ENCODE data around the gene OST4. TPM values are rescaled to one million over a fixed set of nuclear protein-coding genes. Genes with fewer than 3 reads are reported as not detected.

The OST4 gene
- total RNA-seq, 2 donors from 2014 or later = 364 to 404 TPM

DNA sequence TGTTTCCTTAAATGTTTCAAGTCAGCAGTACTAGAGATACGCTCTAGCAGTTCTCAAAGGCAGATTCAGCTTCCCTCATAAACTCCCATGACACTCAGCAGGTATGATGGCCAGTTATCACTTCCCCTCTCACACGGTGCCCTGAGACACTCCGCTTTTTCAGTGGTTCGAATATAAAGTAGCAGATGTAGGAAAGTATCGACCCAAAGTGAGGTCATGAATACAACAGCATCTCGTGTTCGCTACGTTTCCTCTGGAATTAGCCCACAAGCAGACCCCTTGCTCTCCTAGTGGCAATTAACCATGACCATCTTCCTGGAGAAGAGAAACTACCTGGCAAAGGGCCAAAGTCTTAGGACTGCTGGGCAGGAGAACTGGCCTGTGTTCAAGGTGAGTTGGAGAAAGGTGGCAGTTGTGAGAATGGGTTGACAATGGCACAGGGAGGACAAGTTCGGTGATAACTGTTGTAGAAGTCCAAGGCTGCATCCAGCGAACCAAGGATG is 29.2 kb downstream of the OST4 start:
- intact Hi-C loops (cut with DNase I) = no loop called here
- ATAC-seq (no peak), DNase-seq (no peak)

DNA sequence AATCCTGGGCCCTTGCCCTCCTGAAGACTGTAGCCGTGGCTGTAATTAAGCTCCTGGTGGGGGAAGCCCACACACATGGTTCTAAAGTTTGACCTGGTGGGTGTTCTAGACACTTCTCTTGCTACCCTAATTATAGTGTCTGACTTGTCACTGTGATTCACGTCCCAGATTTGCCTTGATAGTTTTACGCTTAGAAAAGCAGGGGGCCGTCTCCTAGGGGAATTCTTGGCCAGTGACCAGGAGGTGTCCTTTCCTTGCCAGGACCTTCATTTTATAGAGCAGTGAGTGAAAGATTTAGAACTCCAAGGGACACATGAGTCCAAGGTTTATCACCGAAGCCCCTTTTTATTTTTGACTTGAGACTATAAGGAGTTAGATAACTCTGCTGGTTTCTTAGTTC is 29.7 kb downstream of the OST4 start:
- peak in 1 of 2 donors; percentile 14 for ATAC-seq
- DNase-seq = no peak
- intact Hi-C loops (cut with DNase I) = no loop called here

DNA sequence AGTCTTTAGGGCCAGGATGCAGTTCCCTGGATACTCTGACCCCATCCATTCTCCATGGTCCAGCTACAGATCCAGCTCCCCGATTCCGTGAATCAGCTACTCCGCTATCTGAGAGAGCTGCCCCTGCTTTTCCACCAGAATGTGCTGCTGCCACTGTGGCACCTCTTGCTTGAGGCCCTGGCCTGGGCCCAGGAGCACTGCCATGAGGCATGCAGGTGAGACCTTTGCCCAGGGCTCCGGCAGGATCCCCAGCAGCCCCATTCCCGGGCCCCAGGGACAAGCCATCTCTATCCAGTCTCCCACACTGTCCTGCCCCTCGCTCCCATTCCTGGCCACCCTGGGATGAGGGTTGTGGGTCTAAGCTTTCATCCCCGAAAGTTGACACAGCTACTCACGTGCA is 31.2 kb downstream of the OST4 start:
- DNase-seq (no peak), ATAC-seq (no peak)
- intact Hi-C loops (cut with DNase I) = no loop called here

DNA sequence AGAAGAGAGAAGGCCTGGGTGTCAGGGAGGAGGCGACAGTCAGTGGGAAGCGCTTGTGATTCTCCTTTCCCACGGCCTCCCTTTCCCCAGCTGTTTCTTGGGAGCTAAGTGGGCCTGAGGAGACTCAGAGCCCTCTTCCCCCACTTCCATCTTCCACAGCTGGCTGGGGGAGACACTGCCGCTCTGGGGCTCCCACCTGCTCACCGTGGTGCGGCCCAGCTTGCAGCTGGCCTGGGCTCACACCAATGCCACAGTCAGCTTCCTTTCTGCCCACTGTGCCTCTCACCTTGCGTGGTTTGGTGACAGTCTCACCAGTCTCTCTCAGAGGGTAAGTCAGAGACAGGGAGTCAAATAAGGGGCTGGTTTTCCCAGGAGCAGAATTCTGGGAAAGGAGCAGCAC is 31.6 kb downstream of the OST4 start:
- intact Hi-C loops (cut with DNase I) = loop anchor here (10.0 kb wide), 1 partner anchor 45 kb away; the partner anchor contains the start of gene KHK (in 2 of the 2)
- DNase-seq (no peak), ATAC-seq (no peak)

DNA sequence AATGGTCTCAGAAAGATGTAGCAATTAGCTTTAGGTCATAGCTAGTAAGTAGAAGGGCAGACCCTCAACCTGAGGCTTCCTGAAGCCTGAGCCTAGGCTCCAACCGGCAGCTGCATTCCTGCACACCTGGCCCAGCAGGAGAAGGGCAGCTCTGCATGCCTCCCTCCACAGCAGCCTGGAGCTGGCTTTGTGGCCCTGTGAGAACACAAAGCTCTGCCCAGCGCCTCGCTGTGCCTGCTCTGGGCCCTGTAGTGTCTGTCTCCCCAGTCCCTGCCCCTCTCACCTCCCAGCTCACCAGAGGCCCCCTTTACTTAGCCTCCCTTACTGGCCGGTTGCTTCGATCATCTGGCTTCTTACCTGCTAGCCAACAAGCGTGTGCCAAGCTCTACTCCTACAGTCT is 32.0 kb downstream of the OST4 start:
- DNase-seq (no peak), ATAC-seq (no peak)
- intact Hi-C loops (cut with DNase I) = loop anchor here (10.0 kb wide), 1 partner anchor 45 kb away; the partner anchor contains the start of gene KHK (in 2 of the 2)

DNA sequence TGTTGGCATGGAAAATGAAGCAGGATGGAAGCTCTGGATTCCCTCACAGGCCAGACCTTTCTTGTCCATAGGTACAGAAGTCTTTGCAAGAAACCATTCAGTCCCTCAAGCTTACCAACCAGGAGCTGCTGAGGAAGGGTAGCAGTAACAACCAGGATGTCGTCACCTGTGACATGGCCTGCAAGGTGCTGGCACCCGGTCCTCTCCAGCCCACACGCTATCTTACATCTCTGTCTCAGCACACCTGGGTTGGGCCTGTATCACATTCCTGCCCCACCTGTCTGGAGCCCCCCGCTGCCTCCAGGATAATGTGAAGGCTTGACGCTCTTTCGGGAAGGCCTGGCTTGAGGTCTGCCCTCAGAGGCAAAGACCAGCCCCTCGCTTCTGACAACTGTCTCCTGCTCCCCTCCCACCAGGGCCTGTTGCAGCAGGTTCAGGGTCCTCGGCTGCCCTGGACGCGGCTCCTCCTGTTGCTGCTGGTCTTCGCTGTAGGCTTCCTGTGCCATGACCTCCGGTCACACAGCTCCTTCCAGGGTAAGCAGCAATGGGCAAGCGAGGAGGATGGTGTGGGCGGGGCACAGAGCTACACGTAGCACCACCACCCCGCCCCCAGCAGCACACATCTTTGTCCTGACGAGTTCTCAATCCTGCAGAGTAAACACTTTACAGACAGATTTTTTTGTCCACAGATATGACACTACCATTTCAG is 32.7 kb downstream of the OST4 start:
- DNase-seq (no peak), ATAC-seq (no peak)
- intact Hi-C loops (cut with DNase I) = loop anchor here (10.0 kb wide), 1 partner anchor 46 kb away; the partner anchor contains the start of gene KHK (in 2 of the 2)

DNA sequence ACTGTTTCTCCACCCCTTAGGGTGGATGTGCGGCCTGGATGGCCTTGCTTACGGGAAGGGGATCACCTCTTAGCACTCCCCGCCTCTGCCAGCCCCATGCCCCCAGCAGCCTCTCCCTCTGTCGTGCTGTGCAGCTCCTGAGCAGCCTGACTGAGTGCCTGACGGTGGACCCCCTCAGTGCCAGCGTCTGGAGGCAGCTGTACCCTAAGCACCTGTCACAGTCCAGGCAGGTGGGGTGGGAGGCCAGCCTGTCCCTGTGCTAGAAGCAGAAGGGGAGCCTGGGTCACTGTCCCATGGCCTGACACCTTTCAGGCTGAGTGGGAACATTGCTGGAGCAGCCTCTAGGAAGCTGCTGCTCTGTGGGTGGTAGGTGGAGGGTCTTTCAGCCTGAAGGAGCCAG is 33.4 kb downstream of the OST4 start:
- ATAC-seq (no peak), DNase-seq (no peak)
- intact Hi-C loops (cut with DNase I) = loop anchor here (10.0 kb wide), 1 partner anchor 47 kb away; the partner anchor contains the start of gene KHK (in 2 of the 2)

DNA sequence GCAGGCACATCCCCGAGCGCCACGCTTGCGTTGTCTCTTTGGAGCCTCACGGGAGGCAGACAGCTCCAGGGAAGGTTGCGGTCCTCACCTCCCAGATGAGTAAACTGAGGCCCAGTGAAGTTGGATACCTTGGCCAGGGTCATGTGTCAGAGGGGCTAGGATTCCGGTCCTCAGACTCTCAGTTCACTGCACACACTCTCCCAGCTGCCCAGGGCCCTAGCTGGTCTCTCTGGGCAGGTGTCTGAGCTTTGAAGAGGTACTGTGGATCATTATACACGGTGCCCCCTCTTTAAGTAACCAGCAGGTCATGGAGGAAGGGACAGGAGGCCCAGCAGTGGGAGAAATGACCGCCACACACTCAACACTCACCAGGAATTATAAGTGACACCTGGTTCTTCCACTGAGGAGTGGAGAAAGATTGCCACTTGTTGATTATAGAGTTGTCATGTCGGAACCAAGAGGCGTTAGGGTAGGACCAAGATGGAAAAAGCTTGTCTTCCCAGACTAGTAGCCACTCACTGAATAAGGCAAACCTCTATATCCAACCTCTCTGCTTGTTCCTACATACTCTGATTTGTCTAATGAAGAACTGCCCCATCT is 38.1 kb downstream of the OST4 start:
- intact Hi-C loops (cut with DNase I) = loop anchor here (10.0 kb wide), 1 partner anchor 51 kb away; the partner anchor contains the start of gene KHK (in 2 of the 2)
- no peak for ATAC-seq
- no peak for DNase-seq

DNA sequence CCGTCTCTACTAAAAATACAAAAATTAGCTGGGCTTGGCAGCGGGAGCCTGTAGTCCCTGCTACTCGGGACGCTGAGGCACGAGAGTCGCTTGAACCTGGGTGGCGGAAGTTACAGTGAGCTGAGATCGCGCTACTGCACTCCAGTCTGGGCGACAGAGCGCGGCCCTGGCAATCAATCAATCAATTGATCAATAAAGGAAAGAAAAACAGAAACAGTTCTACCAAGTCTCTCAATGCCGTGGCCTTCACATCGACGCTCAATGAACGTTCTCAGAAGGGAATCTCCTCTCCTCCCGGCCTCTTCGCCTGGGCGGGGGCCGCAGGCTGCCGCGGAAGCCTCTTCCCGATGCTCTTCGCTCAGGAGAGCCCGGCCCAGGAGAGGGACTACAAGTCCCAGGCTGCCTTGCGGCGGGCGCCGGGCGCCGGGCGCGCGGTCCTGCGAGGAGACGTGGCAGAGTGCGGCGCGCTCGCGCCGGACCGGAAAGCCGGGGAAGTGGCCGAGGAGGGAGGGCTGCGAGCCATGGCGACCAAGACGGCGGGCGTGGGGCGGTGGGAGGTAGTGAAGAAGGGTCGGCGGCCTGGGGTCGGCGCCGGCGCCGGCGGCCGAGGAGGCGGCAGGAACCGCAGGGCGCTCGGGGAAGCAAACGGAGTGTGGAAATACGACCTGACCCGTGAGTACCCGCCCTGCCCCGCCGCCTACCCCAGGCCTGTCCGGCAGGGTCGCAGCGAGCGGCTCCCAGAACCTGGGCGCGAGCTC is 38.8 kb downstream of the OST4 start, which contains the start of gene TMEM214:
Gene TMEM214, plus strand, starts transcription at position 471 of the 758 bp plus-strand sequence. Its CDS starts 51 bp downstream, at position 522.
- peak; percentile 98 to 99 for ATAC-seq
- intact Hi-C loops (cut with DNase I) = loop anchor here (10.0 kb wide), 1 partner anchor 52 kb away; the partner anchor contains the start of gene KHK (in 2 of the 2)

DNA sequence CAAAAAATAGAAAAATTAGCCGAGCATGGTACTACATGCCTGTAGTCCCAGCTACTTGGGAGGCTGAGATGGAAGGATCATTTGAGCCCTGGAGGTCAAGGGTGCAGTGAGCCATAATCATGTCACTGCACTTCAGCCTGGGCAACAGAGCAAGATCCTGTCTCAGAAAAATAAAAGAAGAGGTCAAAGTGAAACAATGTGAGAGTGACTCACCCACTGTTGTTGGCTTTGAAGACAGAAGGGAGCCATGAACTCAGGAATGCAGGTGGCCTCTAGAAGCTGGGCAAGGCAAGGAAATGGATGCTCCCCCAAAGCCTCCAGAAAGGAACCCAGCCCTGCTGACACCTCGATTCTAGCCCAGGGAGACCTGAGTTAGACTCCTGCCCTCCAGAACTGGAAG is 42.4 kb downstream of the OST4 start:
- DNase-seq (no peak), ATAC-seq (no peak)
- intact Hi-C loops (cut with DNase I) = no loop called here

More for the DNA sequence above, 38.8 kb downstream of the OST4 start, which contains the start of gene TMEM214:
- DNase-seq = peak; percentile 93

DNA sequence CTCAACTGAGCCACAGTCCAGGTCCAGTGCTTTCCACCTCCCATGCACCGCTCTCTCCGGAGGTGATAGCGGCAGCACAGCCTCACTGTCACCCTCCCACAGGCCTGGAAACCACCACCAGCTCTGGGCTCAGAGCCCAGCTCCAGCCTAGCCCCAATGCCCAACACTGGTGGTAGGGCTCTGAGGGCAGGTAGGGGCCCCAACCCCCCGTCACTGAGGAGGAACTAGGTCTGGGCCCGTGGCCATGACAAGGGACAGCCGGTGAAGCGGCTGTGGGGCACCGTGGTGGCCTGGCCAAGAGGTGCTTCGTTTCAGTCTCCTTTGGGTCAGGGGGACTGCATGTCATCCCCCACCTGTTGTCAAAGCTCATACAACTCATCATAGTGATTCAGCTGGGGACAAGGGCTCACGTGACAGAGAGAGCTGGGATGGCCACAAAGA is 44.2 kb downstream of the OST4 start:
- ATAC-seq (no peak), DNase-seq (peak; percentile 13)
- intact Hi-C loops (cut with DNase I) = no loop called here

DNA sequence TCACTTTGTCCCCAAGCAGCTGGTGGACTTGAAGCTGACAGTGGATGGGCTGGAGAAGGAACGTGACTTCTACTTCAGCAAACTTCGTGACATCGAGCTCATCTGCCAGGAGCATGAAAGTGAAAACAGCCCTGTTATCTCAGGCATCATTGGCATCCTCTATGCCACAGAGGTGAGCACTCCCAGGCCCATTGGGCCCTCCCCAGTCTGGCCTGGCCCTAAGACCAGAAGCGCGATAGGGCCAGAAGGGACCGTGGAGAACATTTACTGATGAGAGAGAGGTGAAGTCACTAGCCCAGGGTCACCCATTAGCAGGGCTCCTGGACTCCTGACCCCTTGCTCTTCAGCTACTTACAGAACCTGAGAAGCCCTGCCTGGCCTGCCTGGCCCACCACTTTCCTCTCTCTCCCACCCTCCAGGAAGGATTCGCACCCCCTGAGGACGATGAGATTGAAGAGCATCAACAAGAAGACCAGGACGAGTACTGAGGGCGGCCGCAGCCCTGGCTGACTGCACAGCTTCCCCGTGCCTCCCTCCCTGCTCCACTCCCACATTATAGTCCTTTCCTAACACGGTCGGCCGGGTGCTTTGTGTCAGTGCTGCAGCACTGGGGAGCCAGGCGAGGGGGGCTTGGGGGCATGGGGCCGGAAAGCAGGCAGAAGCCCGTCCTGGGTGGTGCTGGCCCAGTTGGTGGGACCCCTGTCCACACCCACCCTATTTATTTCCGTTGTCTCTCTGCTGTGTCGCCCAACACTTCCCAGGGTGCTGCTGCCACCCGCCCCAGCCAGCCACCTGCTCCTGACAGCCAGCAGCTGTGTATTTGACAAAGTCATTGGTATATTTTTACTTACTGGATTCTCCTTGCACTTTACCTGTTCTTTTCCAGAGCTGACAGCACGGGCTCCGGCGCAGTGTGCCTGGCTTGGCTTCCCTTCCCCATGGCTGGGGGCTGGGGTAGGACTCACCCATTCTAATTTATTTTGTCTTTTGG is 45.3 kb downstream of the OST4 start:
- DNase-seq = peak; percentile 15
- ATAC-seq = no peak
- intact Hi-C loops (cut with DNase I) = no loop called here

DNA sequence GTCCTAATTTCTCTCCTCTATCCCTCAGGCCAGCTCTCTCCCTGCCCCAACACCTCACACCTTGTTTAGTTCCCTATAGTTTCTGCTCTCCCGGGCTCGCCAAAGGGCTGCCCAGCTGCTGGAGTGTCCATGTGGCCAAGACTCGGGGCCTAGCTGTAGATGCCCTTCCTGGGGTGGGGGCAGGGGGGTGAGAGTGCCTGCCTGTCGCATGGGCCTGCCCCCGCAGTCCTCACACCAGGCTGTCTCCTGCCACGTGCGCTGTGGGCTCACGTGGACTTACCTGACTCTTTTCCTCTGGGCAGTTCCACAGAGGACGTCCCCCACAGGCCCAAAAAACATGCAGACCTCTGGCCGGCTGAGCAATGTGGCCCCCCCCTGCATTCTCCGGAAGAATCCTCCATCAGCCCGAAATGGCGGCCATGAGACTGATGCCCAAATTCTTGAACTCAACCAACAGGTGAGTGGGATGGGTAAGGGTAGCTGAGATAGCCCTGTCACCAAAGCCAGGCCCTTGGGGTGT is 46.1 kb downstream of the OST4 start:
- DNase-seq (no peak), ATAC-seq (no peak)
- intact Hi-C loops (cut with DNase I) = no loop called here

DNA sequence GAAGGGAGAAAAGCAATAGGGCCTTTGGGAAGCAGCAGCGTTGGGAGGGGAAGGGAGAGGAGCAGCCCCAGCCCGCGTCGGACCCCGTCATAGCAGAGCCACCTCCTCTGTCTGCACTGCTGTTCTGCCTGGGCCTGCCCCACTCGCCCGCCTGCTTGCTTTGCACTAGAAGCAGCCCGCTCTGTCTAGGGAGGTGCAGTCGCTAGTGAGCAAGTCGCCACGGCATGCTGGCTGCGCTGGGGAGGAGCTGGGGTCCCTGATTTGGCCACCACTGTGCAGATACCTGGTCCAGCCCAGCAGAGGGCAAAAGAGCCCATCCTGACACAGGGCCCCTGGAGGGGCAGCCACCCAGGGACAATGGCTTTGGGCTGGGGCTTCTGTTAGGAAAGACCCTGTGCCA is 46.6 kb downstream of the OST4 start:
- DNase-seq = no peak
- no peak for ATAC-seq
- intact Hi-C loops (cut with DNase I) = no loop called here

DNA sequence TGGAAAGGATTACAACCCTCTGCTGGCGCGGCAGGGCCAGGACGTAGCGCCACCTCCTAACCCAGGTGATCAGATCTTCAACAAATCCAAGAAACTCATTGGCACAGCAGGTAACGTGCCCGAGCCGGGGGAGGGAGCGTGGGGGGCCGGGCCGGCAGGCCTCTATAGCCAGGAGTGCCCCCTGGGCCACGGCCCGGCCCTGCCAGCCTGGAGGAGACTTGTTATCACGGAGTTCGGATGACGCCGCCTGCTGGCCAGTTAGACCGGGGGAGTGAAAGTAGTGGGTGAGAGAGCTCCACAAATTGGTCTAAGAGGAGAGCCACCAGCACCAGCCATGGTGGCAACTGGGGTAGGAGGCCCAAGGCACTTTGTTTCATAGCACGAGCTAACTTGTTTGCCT is 47.3 kb downstream of the OST4 start:
- DNase-seq (no peak), ATAC-seq (no peak)
- intact Hi-C loops (cut with DNase I) = no loop called here

DNA sequence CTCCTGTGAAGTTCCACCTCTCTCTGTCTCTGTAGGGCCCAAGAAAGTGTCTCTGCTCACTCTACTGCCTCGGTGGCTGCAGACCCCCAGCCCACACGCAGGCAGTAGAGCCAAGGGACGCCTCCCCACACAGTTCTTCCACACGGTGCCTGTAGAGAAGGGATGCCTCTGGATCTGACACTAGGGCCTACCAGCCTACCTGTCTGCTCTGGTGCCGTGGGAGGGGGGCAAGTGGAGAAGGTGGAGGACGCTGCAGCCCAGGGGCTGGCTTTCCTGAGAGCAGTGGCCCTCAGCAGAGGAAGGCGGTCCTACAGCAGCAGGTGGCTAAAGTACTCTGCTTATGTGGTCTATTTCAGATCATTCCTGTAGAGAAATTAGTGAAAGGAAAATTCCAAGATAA is 47.7 kb downstream of the OST4 start:
- DNase-seq (no peak), ATAC-seq (no peak)
- intact Hi-C loops (cut with DNase I) = no loop called here

DNA sequence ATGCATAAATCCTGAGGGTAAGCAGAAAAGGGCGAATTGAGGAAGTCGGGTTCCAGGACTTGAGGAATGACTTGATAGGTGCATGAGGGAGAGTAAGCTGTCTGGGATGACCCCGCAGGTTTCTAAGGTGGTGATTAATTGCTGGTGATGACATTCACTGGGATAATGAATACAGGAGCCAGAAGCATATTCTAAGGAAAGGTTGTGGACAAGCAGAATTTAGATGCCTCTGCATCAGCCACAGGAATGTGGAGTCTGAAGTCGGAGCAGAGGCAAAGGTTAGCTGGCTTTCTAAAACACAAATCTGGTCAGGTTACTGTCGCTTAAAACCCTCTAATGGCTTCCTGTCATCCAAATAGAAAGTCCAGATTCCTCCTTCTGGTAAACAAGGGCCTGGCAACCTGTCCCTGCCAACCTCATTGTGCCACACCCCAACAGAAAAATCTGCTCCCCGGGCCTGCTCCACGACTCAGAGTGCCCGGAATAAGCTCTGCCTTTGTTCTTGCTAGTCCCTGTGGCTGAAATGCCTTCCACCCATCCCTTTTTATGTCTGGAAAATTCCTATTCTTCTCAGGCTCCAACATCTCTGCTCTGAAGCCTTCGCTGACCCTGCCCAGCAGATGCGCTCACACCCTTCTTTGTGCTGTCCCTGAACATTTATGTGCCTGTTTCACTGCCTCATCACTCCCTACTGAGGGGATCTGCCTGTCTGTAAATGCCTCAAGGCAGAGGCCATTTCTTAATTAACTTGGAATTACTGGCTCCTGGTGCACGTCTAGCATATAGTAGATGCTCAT is 50.0 kb downstream of the OST4 start:
- DNase-seq = no peak
- intact Hi-C loops (cut with DNase I) = no loop called here
- ATAC-seq = no peak
